Measurements from ENCODE around the gene THOC2. TPM values are rescaled to one million over a fixed set of nuclear protein-coding genes. Genes with fewer than 3 reads are reported as not detected.

THOC2 gene
- total and polyA plus RNA-seq, 11 donors, result 16.4 to 35.6 (median 24.1) TPM

GRCh38 chrX:123745511-123745910 lies 12.7 kb upstream of the THOC2 start:
- no peak for TF ChIP-seq CTCF (IDR thresholded peaks at IDR 0.05)
- TF ChIP-seq POLR2A (IDR thresholded peaks at IDR 0.05), result no peak

GRCh38 chrX:123743312-123743711 lies 10.5 kb upstream of the THOC2 start:
- Histone ChIP-seq H3K27me3 (no peaks in the 10 kb centered on the region), H3K9me3 (no peaks in the 10 kb centered on the region), H3K4me1 (no peaks in the 10 kb centered on the region), H3K27ac (no peak overlapping the region), H3K36me3 (no peaks in the 10 kb centered on the region), H3K4me3 (no peak overlapping the region)
- 73 to 94% (median 92%) methylated on average over 1 of the region's 1 CpG for WGBS, 4 donors
- TF ChIP-seq CTCF (IDR thresholded peaks at IDR 0.05) (no peak), POLR2A (IDR thresholded peaks at IDR 0.05) (no peak)
- no peak for ATAC-seq
- no peak for DNase-seq
- intact Hi-C loops (cut with DNase I), result no loop called here

More at GRCh38 chrX:123745511-123745910, 12.7 kb upstream of the THOC2 start:
- no peak overlapping the region for H3K27ac ChIP-seq
- H3K4me1 ChIP-seq, result no peaks in the 10 kb centered on the region
- 49 to 87% (median 81%) methylated on average over 3 of the region's 3 CpGs for WGBS, 4 donors
- no peak for DNase-seq
- no peaks in the 10 kb centered on the region for H3K9me3 ChIP-seq
- intact Hi-C loops (cut with DNase I), result no loop called here
- no peaks in the 10 kb centered on the region for H3K36me3 ChIP-seq
- H3K27me3 ChIP-seq, result no peaks in the 10 kb centered on the region
- no peak overlapping the region for H3K4me3 ChIP-seq
- ATAC-seq, result no peak

GRCh38 chrX:123742440-123742839 lies 9.6 kb upstream of the THOC2 start:
- TF ChIP-seq POLR2A (IDR thresholded peaks at IDR 0.05) (no peak), CTCF (IDR thresholded peaks at IDR 0.05) (no peak)
- 94 to 97% (median 94%) methylated on average over 1 of the region's 1 CpG for WGBS, 4 donors
- Histone ChIP-seq H3K27me3 (no peaks in the 10 kb centered on the region), H3K36me3 (no peaks in the 10 kb centered on the region), H3K4me3 (no peak overlapping the region), H3K9me3 (no peaks in the 10 kb centered on the region), H3K4me1 (no peaks in the 10 kb centered on the region), H3K27ac (no peak overlapping the region)
- intact Hi-C loops (cut with DNase I), result no loop called here
- no peak for DNase-seq
- no peak for ATAC-seq

GRCh38 chrX:123740536-123740935 lies 7.7 kb upstream of the THOC2 start:
- Histone ChIP-seq H3K4me3 (no peak overlapping the region), H3K4me1 (no peaks in the 10 kb centered on the region), H3K27ac (no peak overlapping the region), H3K27me3 (no peaks in the 10 kb centered on the region), H3K9me3 (no peaks in the 10 kb centered on the region), H3K36me3 (no peaks in the 10 kb centered on the region)
- TF ChIP-seq CTCF (IDR thresholded peaks at IDR 0.05) (no peak), POLR2A (IDR thresholded peaks at IDR 0.05) (no peak)
- ATAC-seq (no peak), DNase-seq (no peak)
- WGBS, 4 donors, result 75 to 87% (median 80%) methylated on average over 3 of the region's 3 CpGs
- intact Hi-C loops (cut with DNase I), result no loop called here

Measured in heart left ventricle (tissue), 16 donors.